GM12801 (cell line): ENCODE results near the gene C3orf20.

Experiments
- CTCF ChIP-seq: IDR thresholded peaks from one replicate; pipeline ENCODE4 v1.5.1; 2011; ENCODE audit warnings: control low read depth; ENCODE audit not compliant: insufficient read length; ENCODE audit errors: extremely low read depth

Gene C3orf20

DNA sequence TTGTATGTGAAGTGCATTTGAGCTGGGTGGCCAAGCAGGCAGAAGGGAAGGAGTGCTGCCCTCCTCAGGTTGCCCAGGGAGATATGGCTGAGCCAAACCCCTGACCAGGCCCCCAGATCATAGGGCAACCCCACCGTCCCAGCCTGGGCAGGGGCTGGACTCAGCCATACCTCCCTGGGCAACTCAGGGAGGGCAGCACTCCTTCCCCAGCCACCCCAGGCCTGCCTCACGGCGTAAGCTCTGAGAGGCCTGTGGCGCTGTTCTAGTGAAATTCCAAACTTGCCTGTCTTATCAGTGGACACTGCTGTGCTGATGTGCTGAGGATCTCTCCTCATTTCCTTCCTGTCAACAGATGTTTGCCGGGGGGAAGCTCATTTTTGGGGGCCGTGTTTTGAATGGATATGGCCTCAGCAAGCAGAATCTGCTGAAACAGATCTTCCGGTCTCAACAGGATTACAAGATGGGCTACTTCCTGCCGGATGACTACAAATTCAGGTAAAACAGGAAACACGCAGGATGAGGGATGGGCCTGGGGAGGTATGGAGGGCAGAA is 86.3 kb downstream of the C3orf20 start:
- TF ChIP-seq CTCF = no peak

- no peak for TF ChIP-seq CTCF
Measured at GRCh38 chr3:14761866-14762265, 86.9 kb downstream of the C3orf20 start.

DNA sequence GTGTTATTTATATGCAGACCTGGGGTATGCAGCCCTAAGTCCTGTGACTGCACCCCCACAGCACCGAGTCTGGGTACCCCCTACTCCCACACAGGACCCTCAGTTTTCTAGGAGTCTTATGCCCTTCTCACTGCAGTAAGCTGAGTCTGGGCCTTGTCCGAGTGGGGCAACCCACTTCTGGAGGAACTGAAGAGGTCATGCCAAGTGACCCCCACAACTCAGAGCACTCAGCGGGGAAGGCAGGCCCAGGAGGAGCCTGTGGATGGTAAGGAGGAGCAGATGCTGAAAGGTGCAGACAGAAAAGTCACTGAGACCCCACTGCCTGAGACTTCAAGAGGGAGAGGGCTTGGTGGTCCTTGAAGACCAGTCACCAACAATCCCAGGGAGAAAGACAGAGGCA is 87.8 kb downstream of the C3orf20 start:
- TF ChIP-seq CTCF = no peak

DNA sequence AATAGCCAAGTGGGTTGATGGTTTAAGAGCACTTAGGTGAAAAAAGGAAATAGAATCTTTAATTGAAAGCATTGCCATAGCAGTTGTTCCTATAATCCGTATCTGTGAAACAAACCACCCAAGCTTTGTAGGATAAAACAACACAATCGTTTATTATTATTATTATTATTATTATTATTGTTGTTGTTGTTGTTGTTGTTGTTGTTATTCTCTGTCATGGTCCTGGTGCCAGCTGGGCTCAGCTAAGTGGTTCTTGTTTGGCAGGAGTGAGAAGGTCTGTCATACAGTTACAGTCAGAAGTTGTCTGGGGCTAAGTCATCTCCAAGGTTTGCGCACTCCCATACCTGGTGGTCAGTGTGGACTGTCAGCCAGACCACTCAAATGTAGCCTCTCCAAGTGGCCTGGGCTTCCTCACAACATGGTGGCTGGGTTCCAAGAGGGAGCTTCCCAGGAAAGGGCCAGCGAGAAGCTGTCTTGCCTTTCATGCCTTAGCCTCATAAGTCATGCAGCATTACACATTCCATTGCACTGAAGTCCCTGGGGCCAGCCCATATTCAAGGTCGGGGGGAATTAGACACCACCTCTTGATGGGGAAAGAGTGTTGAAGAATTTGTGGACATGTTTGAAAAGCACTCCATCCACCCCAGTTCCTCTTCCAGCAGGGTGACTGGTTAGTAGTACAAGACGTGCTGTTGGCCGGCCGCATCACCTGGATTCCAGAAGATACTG is 89.6 kb downstream of the C3orf20 start:
- no peak for TF ChIP-seq CTCF

- TF ChIP-seq CTCF = no peak
Measured at GRCh38 chr3:14765060-14765400, 90.1 kb downstream of the C3orf20 start.

DNA sequence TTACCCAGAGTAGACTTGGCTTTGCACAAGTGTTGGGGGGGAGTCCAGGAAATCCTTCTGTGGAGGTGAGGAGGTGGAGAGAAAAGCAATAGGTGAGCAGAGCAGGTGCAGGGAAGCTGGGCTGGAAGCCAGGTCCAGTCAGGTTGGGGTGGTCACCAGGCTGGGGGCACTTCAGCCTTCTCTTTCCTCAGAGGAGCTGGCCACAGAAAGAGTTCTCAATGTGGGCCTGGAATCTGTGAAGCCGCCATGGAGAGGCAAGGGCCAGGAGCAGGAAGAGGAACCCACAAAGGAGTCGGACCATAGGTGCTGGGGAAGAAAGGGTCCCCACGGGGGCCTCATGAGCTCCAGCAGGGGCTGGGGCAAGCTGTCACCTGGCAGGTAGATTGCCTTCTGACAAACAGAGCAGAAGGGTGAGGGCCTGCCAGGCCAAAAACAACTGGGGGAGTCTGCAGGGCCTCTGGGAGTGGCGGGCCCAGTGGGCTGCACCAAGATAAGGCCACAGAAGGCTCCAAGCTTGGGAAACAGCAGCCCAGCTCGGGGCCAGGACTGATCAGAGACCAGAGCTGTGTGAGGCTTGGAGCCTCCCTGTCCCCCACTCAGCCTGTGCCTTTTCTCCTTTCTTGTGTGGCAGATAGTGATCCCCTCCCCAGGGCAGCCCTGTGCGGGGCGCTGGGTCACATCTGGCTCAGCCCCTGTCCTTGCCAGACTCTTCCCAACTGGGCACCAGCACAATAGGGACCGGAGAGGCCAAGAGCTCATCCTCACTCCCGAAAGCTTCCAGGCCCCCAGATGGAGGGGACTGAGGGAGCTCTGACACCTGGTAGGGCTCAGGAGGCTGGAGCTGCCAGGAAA is 90.9 kb downstream of the C3orf20 start:
- TF ChIP-seq CTCF = no peak

- no peak for TF ChIP-seq CTCF
Measured at GRCh38 chr3:14766428-14767244, 91.7 kb downstream of the C3orf20 start.
